Sigmoid colon (tissue), 7 donors: ENCODE measurements around the gene DNMT3B. TPM values are rescaled to one million over a fixed set of nuclear protein-coding genes. Genes with fewer than 3 reads are reported as not detected.

Experiments
- DNase-seq: peaks from one replicate; pipeline ENCODE4 v3.0.0-alpha.2; 2019
- H3K27ac ChIP-seq, 4 donors: fragments of 200-600 bp; sonication (generic); one replicate each; pipeline ENCODE4 v1.5.1; 2016 to 2019; ENCODE audit warnings: mild to moderate bottlenecking in 1 of 4
- H3K27me3 ChIP-seq, 3 donors: fragments of 200-600 bp; sonication (generic); one replicate each; pipeline ENCODE4 v1.5.1; 2019; ENCODE audit warnings: mild to moderate bottlenecking in 1 of 3
- H3K36me3 ChIP-seq, 4 donors: fragments of 200-600 bp; sonication (generic); one replicate each; pipeline ENCODE4 v1.5.1; 2016 to 2019
- H3K4me1 ChIP-seq, 4 donors: fragments of 200-600 bp; sonication (generic); one replicate each; pipeline ENCODE4 v1.5.1; 2017 to 2019
- H3K4me3 ChIP-seq, 4 donors: fragments of 200-600 bp; sonication (generic); one replicate each; pipeline ENCODE4 v1.5.1; 2017 to 2019; ENCODE audit warnings: mild to moderate bottlenecking in 2 of 4, moderate library complexity in 1 of 4
- H3K9me3 ChIP-seq, 4 donors: fragments of 200-600 bp in 3 of 4; sonication (generic) in 3 of 4; one replicate each; pipeline versions ENCODE4 v1.5.1 to v1.6.1; 2013 to 2019
- CTCF ChIP-seq, 4 experiments: fragments of 450-650 bp in 3 of 4; fragments of 200-600 bp in 1 of 4; IDR thresholded peaks; one replicate each; pipeline ENCODE4 v1.5.1; 2016 to 2019; ENCODE audit warnings: antibody characterized with exemption in 4 of 4, mild to moderate bottlenecking in 3 of 4, moderate library complexity in 2 of 4
- EP300 ChIP-seq, 4 donors: sonication (generic); formaldehyde crosslinking; IDR thresholded peaks; one replicate each; pipeline ENCODE4 v1.6.1; 2017; ENCODE audit warnings: antibody characterized with exemption in 4 of 4
- POLR2A ChIP-seq, 2 donors: fragments of 450-650 bp; IDR thresholded peaks; one replicate each; pipeline ENCODE4 v1.6.1; 2016; ENCODE audit warnings: antibody characterized with exemption in 2 of 2, mild to moderate bottlenecking in 2 of 2, moderate library complexity in 2 of 2
- POLR2AphosphoS5 ChIP-seq, 4 donors: sonication (generic); formaldehyde crosslinking; IDR thresholded peaks; one replicate each; pipeline ENCODE4 v1.6.1; 2017; ENCODE audit warnings: antibody characterized with exemption in 4 of 4
- WGBS, 2 donors: extraction: QIAGEN DNeasy Blood & Tissue Kit; methylation state at CpG; one replicate each; pipeline ENCODE4 v1.1.7; 2013; 5-methylcytosine and 5-hydroxymethylcytosine counted together
- intact Hi-C: fragments of 100-400 bp; cut with DNase I; formaldehyde crosslinking; loops from one replicate; pipeline ENCODE4 v1.15.1; 2023
- polyA plus RNA-seq, 3 donors: library from polyadenylated mRNA; stranded (reverse); fragments of 200-250 nt; gene quantifications; one replicate each; pipeline ENCODE4 v1.2.3, GENCODE V29; 2013
- total RNA-seq, 4 donors: library from RNA; depleted of rRNA; stranded (reverse); fragments of >200 nt; gene quantifications; one replicate each; pipeline ENCODE4 v1.1.0, GENCODE V29; 2016
- donor health status: healthy with polysubstance abuse.
- donor health status: Bipolar disorder and iron deficiency.
- donor health status: healthy.

DNMT3B gene
- total and polyA plus RNA-seq, 7 donors = 0.36 to 1.7 (median 0.60) TPM; not detected in 1

- no peaks in the 10 kb centered on the region for H3K36me3 ChIP-seq
- H3K9me3 ChIP-seq = no peaks in the 10 kb centered on the region
- 1% methylated on average over 58 of the region's 58 CpGs for WGBS, 2 donors
- no peak for DNase-seq
- peaks cover 0 to 48% (median 38%) of the 10 kb centered on the region in 4 donors for H3K4me1 ChIP-seq
- no peak for TF ChIP-seq POLR2A (IDR thresholded peaks at IDR 0.05)
- TF ChIP-seq CTCF (IDR thresholded peaks at IDR 0.05) = peak in 1 of 4 experiments; percentile 32
- TF ChIP-seq POLR2AphosphoS5 (IDR thresholded peaks at IDR 0.05) = peak in 3 of 4 donors; percentile 28 to 51 (median 50)
- no peaks in the 10 kb centered on the region for H3K27me3 ChIP-seq
- peak overlapping the region; percentile 90 to 99 (median 96) for H3K27ac ChIP-seq
- intact Hi-C loops = loop anchor here (5.0 kb wide), 1 partner anchor 57 kb away; no protein-coding TSS in a partner anchor
- peak overlapping the region; percentile 65 to 92 (median 82) for H3K4me3 ChIP-seq
Measured at GRCh38 chr20:32819992-32820697, 58.0 kb downstream of the DNMT3B start.

GRCh38 chr20:32820698-32821377, 58.7 kb downstream of the DNMT3B start:
- peak overlapping the region; percentile 90 to 99 (median 96) for H3K27ac ChIP-seq
- 79% methylated on average over 25 of the region's 25 CpGs for WGBS, 2 donors
- TF ChIP-seq POLR2AphosphoS5 (IDR thresholded peaks at IDR 0.05) = no peak
- TF ChIP-seq EP300 (IDR thresholded peaks at IDR 0.05) = no peak
- TF ChIP-seq CTCF (IDR thresholded peaks at IDR 0.05) = no peak
- no peak for TF ChIP-seq POLR2A (IDR thresholded peaks at IDR 0.05)
- H3K4me3 ChIP-seq = peak overlapping the region; percentile 65 to 92 (median 82)
- H3K9me3 ChIP-seq = no peaks in the 10 kb centered on the region
- DNase-seq = peak; percentile 67
- no peaks in the 10 kb centered on the region for H3K27me3 ChIP-seq
- H3K4me1 ChIP-seq = peaks cover 0 to 50% (median 40%) of the 10 kb centered on the region in 4 donors
- H3K36me3 ChIP-seq = peaks cover 0 to 1% (median 0%) of the 10 kb centered on the region in 4 donors
- intact Hi-C loops = loop anchor here (5.0 kb wide), 1 partner anchor 56 kb away; no protein-coding TSS in a partner anchor

- Histone ChIP-seq H3K4me1 (peaks cover 0 to 50% (median 40%) of the 10 kb centered on the region in 4 donors), H3K9me3 (no peaks in the 10 kb centered on the region), H3K4me3 (no peak overlapping the region), H3K27me3 (no peaks in the 10 kb centered on the region), H3K27ac (peak overlapping the region; percentile 41 to 99 (median 96)), H3K36me3 (peaks cover 5 to 15% (median 6%) of the 10 kb centered on the region in 4 donors)
- intact Hi-C loops = loop anchor here (5.0 kb wide), 1 partner anchor 55 kb away; no protein-coding TSS in a partner anchor
- 61 to 78% methylated on average over 5 of the region's 5 CpGs for WGBS, 2 donors
- no peak for TF ChIP-seq EP300 (IDR thresholded peaks at IDR 0.05)
- no peak for TF ChIP-seq POLR2AphosphoS5 (IDR thresholded peaks at IDR 0.05)
- no peak for TF ChIP-seq CTCF (IDR thresholded peaks at IDR 0.05)
- TF ChIP-seq POLR2A (IDR thresholded peaks at IDR 0.05) = no peak
- DNase-seq = no peak
Measured at GRCh38 chr20:32822225-32822624, 60.0 kb downstream of the DNMT3B start.

- Histone ChIP-seq H3K36me3 (peaks cover 5 to 23% (median 11%) of the 10 kb centered on the region in 4 donors), H3K27me3 (no peaks in the 10 kb centered on the region), H3K4me1 (peaks cover 0 to 57% (median 45%) of the 10 kb centered on the region in 4 donors), H3K9me3 (no peaks in the 10 kb centered on the region), H3K4me3 (no peak overlapping the region), H3K27ac (peak overlapping the region; percentile 14 to 97 (median 68))
- WGBS, 2 donors = 77 to 92% methylated on average over 3 of the region's 3 CpGs
- intact Hi-C loops = loop anchor here (5.0 kb wide), 1 partner anchor 54 kb away; no protein-coding TSS in a partner anchor
- no peak for DNase-seq
- no peak for TF ChIP-seq POLR2AphosphoS5 (IDR thresholded peaks at IDR 0.05)
- no peak for TF ChIP-seq POLR2A (IDR thresholded peaks at IDR 0.05)
- no peak for TF ChIP-seq CTCF (IDR thresholded peaks at IDR 0.05)
- TF ChIP-seq EP300 (IDR thresholded peaks at IDR 0.05) = no peak
Measured at GRCh38 chr20:32823078-32823477, 60.9 kb downstream of the DNMT3B start.
